Endothelial cell of umbilical vein (primary cell): ENCODE data around the gene IL10. TPM values are rescaled to one million over a fixed set of nuclear protein-coding genes. Genes with fewer than 3 reads are reported as not detected.

Source experiments
- BruUV-seq: library from RNA; stranded (reverse); fragments of 400-500 nt; replicated peaks from 2 replicates; lab custom pipeline; 2021; lab: Mats Ljungman, UMichigan
- CTCF ChIA-PET: fragments of 300-600, 350-600 bp; sonication (Branson Sonifier 250); formaldehyde crosslinking; loops from one replicate; lab custom pipeline; 2021; ENCODE audit warnings: antibody characterized with exemption, inconsistent platforms; lab: Charles Lee
- POLR2A ChIA-PET: fragments of 300-600, 350-600 bp; sonication (Branson Sonifier 250); formaldehyde crosslinking; loops from one replicate; lab custom pipeline; 2021; ENCODE audit warnings: antibody characterized with exemption, inconsistent platforms; lab: Charles Lee
- DNase-seq: peaks from one replicate; pipeline ENCODE4 v3.0.0-alpha.2; 2011; ENCODE audit warnings: low read depth, low spot score
- FAIRE-seq: peaks from 2 replicates; lab custom pipeline; 2011; peaks lifted over from hg19 to GRCh38; lab: Jason Lieb, UNC
- H2AFZ ChIP-seq: 2 replicates; pipeline ENCODE4 v1.6.0; 2012; ENCODE audit warnings: low read depth, low read length, control low read depth, inconsistent platforms
- H3K27ac ChIP-seq: 2 replicates; pipeline ENCODE4 v1.5.1; 2011; ENCODE audit warnings: low read depth, mild to moderate bottlenecking, control low read depth, low read length, moderate library complexity; ENCODE audit not compliant: insufficient read depth
- H3K27me3 ChIP-seq, 2 experiments: 2 replicates each; pipeline versions ENCODE4 v1.6.0 to v1.6.1; 2011; ENCODE audit warnings: low read length in 2 of 2, mixed read lengths in 1 of 2; ENCODE audit not compliant: control insufficient read depth in 2 of 2, insufficient read depth in 2 of 2
- H3K36me3 ChIP-seq, 2 experiments: 2 replicates in 1 of 2; 3 replicates in 1 of 2; pipeline ENCODE4 v1.5.1; 2011; ENCODE audit warnings: low read length in 2 of 2, mild to moderate bottlenecking in 1 of 2, moderate library complexity in 1 of 2; ENCODE audit not compliant: control insufficient read depth in 2 of 2, insufficient read depth in 2 of 2; ENCODE audit errors: extremely low read depth in 1 of 2
- H3K4me1 ChIP-seq: 3 replicates; pipeline ENCODE4 v1.5.1; 2011; ENCODE audit warnings: mild to moderate bottlenecking, low read length; ENCODE audit not compliant: control insufficient read depth, insufficient read depth; ENCODE audit errors: extremely low read depth
- H3K4me2 ChIP-seq: 2 replicates; pipeline ENCODE4 v1.6.1; 2011; ENCODE audit warnings: low read length, control low read depth, mixed read lengths; ENCODE audit not compliant: insufficient read depth
- H3K4me3 ChIP-seq, 3 experiments: fragments of 200-600 bp in 1 of 3; sonication (generic), shearing (Covaris generic) in 1 of 3; replicated peaks in 1 of 3; 2 replicates each; pipeline ENCODE4 v1.5.1; 2011 to 2016; ENCODE audit warnings: control low read depth in 3 of 3, low read length in 3 of 3, mild to moderate bottlenecking in 2 of 3, inconsistent platforms in 1 of 3, low read depth in 1 of 3, moderate library complexity in 1 of 3; ENCODE audit not compliant: insufficient read depth in 1 of 3
- H3K79me2 ChIP-seq: 2 replicates; pipeline ENCODE4 v1.6.0; 2012; ENCODE audit warnings: low read length, inconsistent platforms; ENCODE audit not compliant: control insufficient read depth, insufficient read depth
- H3K9ac ChIP-seq: replicated peaks from 2 replicates; pipeline ENCODE3; 2011; ENCODE audit warnings: low read length, control low read depth; ENCODE audit not compliant: insufficient read depth; ENCODE audit errors: extremely low read depth
- H3K9me1 ChIP-seq: replicated peaks from 3 replicates; pipeline ENCODE4 v1.6.0; 2011; ENCODE audit warnings: mild to moderate bottlenecking, low read length; ENCODE audit not compliant: control insufficient read depth, insufficient read depth; ENCODE audit errors: extremely low read depth
- H3K9me3 ChIP-seq: replicated peaks from 2 replicates; pipeline ENCODE4 v1.5.1; 2012; ENCODE audit warnings: low read length, inconsistent platforms; ENCODE audit not compliant: control insufficient read depth, insufficient read depth
- H4K20me1 ChIP-seq: replicated peaks from 2 replicates; pipeline ENCODE3; 2011; ENCODE audit warnings: mild to moderate bottlenecking, low read length; ENCODE audit not compliant: control insufficient read depth, insufficient read depth; ENCODE audit errors: extremely low read depth
- FOS ChIP-seq: IDR thresholded peaks from 2 replicates; pipeline ENCODE4 v1.6.1; 2011; ENCODE audit warnings: mild to moderate bottlenecking, low read length, moderate library complexity, borderline replicate concordance; ENCODE audit not compliant: insufficient read depth
- GATA2 ChIP-seq: IDR thresholded peaks from 2 replicates; pipeline ENCODE4 v1.7.0; 2011; ENCODE audit warnings: low read depth, mild to moderate bottlenecking, moderate library complexity, mixed read lengths, low read length; ENCODE audit not compliant: insufficient read length, insufficient read depth
- JUN ChIP-seq: IDR thresholded peaks from 2 replicates; pipeline ENCODE4 v1.6.1; 2011; ENCODE audit warnings: borderline replicate concordance, low read depth; ENCODE audit not compliant: insufficient read length, insufficient read depth
- POLR2A ChIP-seq: IDR thresholded peaks from 2 replicates; pipeline ENCODE4 v1.6.1; 2012; ENCODE audit warnings: low read depth, mild to moderate bottlenecking, control low read depth, low read length
- dilution Hi-C: fragments of 300-500 bp; cut with MboI; formaldehyde crosslinking; loops from one replicate; pipeline ENCODE4 v1.15.0; 2019; ENCODE audit warnings: low sequenced_read_pairs; ENCODE audit not compliant: extremely low pct_ligation_motif_present
- intact Hi-C: fragments of 100-400 bp; cut with micrococcal nuclease; formaldehyde crosslinking; loops from one replicate; pipeline ENCODE4 v1.10.0; 2022
- polyA plus RNA-seq, 4 experiments: library from polyadenylated mRNA; depleted of rRNA in 3 of 4; stranded (reverse) in 3 of 4; unstranded in 1 of 4; fragments of >200 nt; gene quantifications; 2 replicates each; pipeline versions ENCODE4 v1.2.1 to v1.2.3, GENCODE V29; 2011 to 2012; ENCODE audit warnings: missing spikeins in 1 of 4
- small RNA-seq: library from RNA; depleted of rRNA; stranded (forward); fragments of <200 nt; gene quantifications from one replicate; pipeline ENCODE3, GENCODE V24; 2012; ENCODE audit warnings: low replicate concordance, low read depth; ENCODE audit not compliant: insufficient read depth, insufficient read length
- total RNA-seq: library from RNA; stranded (reverse); gene quantifications from 2 replicates; pipeline ENCODE4 v1.2.3, GENCODE V29; 2021
- TF ChIP-seq, protein P1 (sequence below): IDR thresholded peaks from 2 replicates; pipeline ENCODE4 v1.6.1; 2011; ENCODE audit not compliant: insufficient read depth, insufficient read length

The IL10 gene
- total and polyA plus RNA-seq, 2 donors (not counting 3 experiments of a cell fraction or from before 2014, with no cell fraction given) = not detected

DNA sequence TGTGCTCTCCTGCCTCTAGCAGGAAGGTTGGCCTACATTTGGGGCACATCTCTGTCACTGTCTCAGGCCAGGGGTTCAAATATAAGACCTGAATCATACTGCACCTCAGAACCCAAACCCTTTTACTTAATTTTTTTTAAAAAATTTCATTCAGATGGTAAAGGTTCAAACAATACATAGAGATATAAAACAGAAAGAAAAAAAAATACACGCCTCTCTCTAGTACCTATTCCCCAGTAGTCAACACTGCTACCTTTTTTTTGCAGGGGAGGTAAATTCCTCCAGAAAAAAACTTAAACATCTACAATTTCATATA is 54.7 kb downstream of the IL10 start:
- Histone ChIP-seq H3K4me1 (no peaks in the 10 kb centered on the region), H3K9ac (no peak overlapping the region), H2AFZ (no peak overlapping the region), H3K4me3 (no peak overlapping the region), H3K36me3 (no peaks in the 10 kb centered on the region), H3K27ac (no peak overlapping the region), H3K27me3 (no peaks in the 10 kb centered on the region), H3K4me2 (no peak overlapping the region), H3K9me3 (no peaks in the 10 kb centered on the region), H3K79me2 (peaks cover 64% of the 10 kb centered on the region), H4K20me1 (peaks cover 12% of the 10 kb centered on the region), H3K9me1 (no peaks in the 10 kb centered on the region)
- dilution Hi-C loops = no loop called here
- no peak for FAIRE-seq
- CTCF ChIA-PET = no interaction called here
- intact Hi-C loops = no loop called here
- POLR2A ChIA-PET = no interaction called here
- TF ChIP-seq JUN (no peak), POLR2A (no peak), GATA2 (no peak), FOS (no peak)
- TF ChIP-seq, protein P1, sequence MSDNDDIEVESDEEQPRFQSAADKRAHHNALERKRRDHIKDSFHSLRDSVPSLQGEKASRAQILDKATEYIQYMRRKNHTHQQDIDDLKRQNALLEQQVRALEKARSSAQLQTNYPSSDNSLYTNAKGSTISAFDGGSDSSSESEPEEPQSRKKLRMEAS = no peak
- no TSS peak for BruUV-seq
- no peak for DNase-seq

Small RNA genes within 50 kb of the gene (small RNA-seq; reads per million reads assigned to genes)
- not detected for gene RF00019

Other genes with a start within 250 kb of the IL10 start
- gene EIF2D, start 160.0 kb downstream of the IL10 start, total RNA-seq = 47.6 and 48.0 TPM in 2 replicates
- 48.1 and 54.1 TPM in 2 replicates for gene EIF2D, start 160.0 kb downstream of the IL10 start, polyA plus RNA-seq
- 7.4 and 10.9 TPM in 2 replicates for gene DYRK3, start 137.0 kb downstream of the IL10 start, total RNA-seq
- gene DYRK3, start 137.0 kb downstream of the IL10 start, polyA plus RNA-seq = 2.9 and 3.4 TPM in 2 replicates
- gene MAPKAPK2, start 87.6 kb downstream of the IL10 start, total RNA-seq = 69.1 and 74.2 TPM in 2 replicates
- gene MAPKAPK2, start 87.6 kb downstream of the IL10 start, polyA plus RNA-seq = 52.4 and 52.9 TPM in 2 replicates
- not detected in 2 replicates for gene IL19, start 1.7 kb downstream of the IL10 start, total RNA-seq
- not detected in 2 replicates for gene IL19, start 1.7 kb downstream of the IL10 start, polyA plus RNA-seq
- not detected in 2 replicates for gene IL20, start 93.1 kb upstream of the IL10 start, total RNA-seq
- not detected in 2 replicates for gene IL20, start 93.1 kb upstream of the IL10 start, polyA plus RNA-seq
- not detected in 2 replicates for gene IL24, start 124.9 kb upstream of the IL10 start, total RNA-seq
- gene IL24, start 124.9 kb upstream of the IL10 start, polyA plus RNA-seq = not detected in 2 replicates
- gene FCMR, start 149.4 kb upstream of the IL10 start, total RNA-seq = not detected in 2 replicates
- gene FCMR, start 149.4 kb upstream of the IL10 start, polyA plus RNA-seq = not detected in 2 replicates
- not detected in 2 replicates for gene PIGR, start 174.0 kb upstream of the IL10 start, total RNA-seq
- gene PIGR, start 174.0 kb upstream of the IL10 start, polyA plus RNA-seq = not detected in 2 replicates
- gene FCAMR, start 198.0 kb upstream of the IL10 start, total RNA-seq = not detected in 2 replicates
- not detected in 2 replicates for gene FCAMR, start 198.0 kb upstream of the IL10 start, polyA plus RNA-seq